H1 (cell line): Measurements from ENCODE around the gene CPLX1. TPM values are rescaled to one million over a fixed set of nuclear protein-coding genes. Genes with fewer than 3 reads are reported as not detected.

Source experiments
- BRCA1 ChIP-seq: IDR thresholded peaks from 2 replicates; pipeline ENCODE4 v1.6.1; 2012; ENCODE audit warnings: low read depth, low read length, improper control_type of control experiment
- HDAC2 ChIP-seq, 2 experiments: fragments of 300-600 bp in 1 of 2; sonication (generic) in 1 of 2; IDR thresholded peaks; 2 replicates each; pipeline ENCODE4 v1.6.1; 2011 to 2012; ENCODE audit warnings: low read depth in 2 of 2, low read length in 2 of 2, mild to moderate bottlenecking in 2 of 2, moderate library complexity in 2 of 2, borderline replicate concordance in 1 of 2, inconsistent platforms in 1 of 2
- RFX5 ChIP-seq: IDR thresholded peaks from 2 replicates; pipeline ENCODE4 v1.6.1; 2011; ENCODE audit warnings: low read depth, low read length, improper control_type of control experiment, borderline replicate concordance
- SIN3A ChIP-seq, 2 experiments: IDR thresholded peaks in 1 of 2; conservative IDR thresholded peaks in 1 of 2; 2 replicates each; pipeline ENCODE4 v1.6.1; 2011 to 2012; ENCODE audit warnings: low read length in 2 of 2, improper control_type of control experiment in 1 of 2, low read depth in 1 of 2, mild to moderate bottlenecking in 1 of 2
- polyA plus RNA-seq, 7 experiments: library from polyadenylated mRNA; depleted of rRNA in 3 of 7; stranded (reverse) in 5 of 7; unstranded in 2 of 7; fragments of >200 nt in 5 of 7; fragments of 200-250 nt in 2 of 7; gene quantifications; 1 replicate in 5 of 7; 2 replicates in 1 of 7; 4 replicates in 1 of 7; pipeline versions ENCODE4 v1.2.1 to v1.2.3, GENCODE V29; 2011 to 2013; ENCODE audit warnings: missing spikeins in 2 of 7, mixed read lengths in 2 of 7
- total RNA-seq: library from RNA; stranded (reverse); fragmentation: NEBNext Ultra II Directional; extraction: Animal tissue kit (Norgen Biotek cat#: 25700); gene quantifications from 2 replicates; pipeline ENCODE4 v1.2.1, GENCODE V29; 2021

Gene CPLX1
- total and polyA plus RNA-seq, 2 of the 8 experiments (the other 6 are each of a cell fraction or from before 2014, with no cell fraction given), result 0.32 to 0.56 TPM

- no peak for TF ChIP-seq HDAC2 (IDR thresholded peaks at IDR 0.05; ENCODE audit: borderline replicate concordance in 1 of 2, low read depth in 2 of 2, low read length in 2 of 2)
- no peak for TF ChIP-seq RFX5
- TF ChIP-seq SIN3A (conservative IDR thresholded peaks at IDR 0.05 in 1 of 2, IDR thresholded peaks at IDR 0.05 in 1 of 2; ENCODE audit: low read depth in 1 of 2, low read length in 2 of 2), result no peak
- TF ChIP-seq BRCA1, result no peak
Observed at GRCh38 chr4:751676-752075, 74.3 kb downstream of the CPLX1 start (continued).
